GM21447 (cell line): ENCODE data around the gene BMP3.

ENCODE experiments used
- ATAC-seq: cut with Tn5 transposase; IDR thresholded peaks from one replicate; pipeline ENCODE4 v1.9.1; 2021; ENCODE audit not compliant: unreplicated experiment

The BMP3 gene

GRCh38 chr4:81102107-81102506 lies 71.6 kb downstream of the BMP3 start:
- no peak for ATAC-seq

- no peak for ATAC-seq
Observed at GRCh38 chr4:81106150-81106549, 75.6 kb downstream of the BMP3 start.
